Right cardiac atrium (tissue), 5 donors: ENCODE results near the gene COL4A2. TPM values are rescaled to one million over a fixed set of nuclear protein-coding genes. Genes with fewer than 3 reads are reported as not detected.

Experiments
- microRNA-seq, 2 donors: library from miRNA; unstranded; fragments of <30 nt; microRNA quantifications; one replicate each; pipeline ENCODE4 v1.2.0, GENCODE V29; 2020 to 2021
- polyA plus RNA-seq: library from polyadenylated mRNA; stranded (reverse); fragments of 200-250 nt; gene quantifications from one replicate; pipeline ENCODE4 v1.2.3, GENCODE V29; 2013
- total RNA-seq, 4 donors: library from RNA; stranded (reverse); fragmentation: NEBNext Ultra II Directional; extraction: Animal tissue kit (Norgen Biotek cat#: 25700); gene quantifications; one replicate each; pipeline ENCODE4 v1.2.1, GENCODE V29; 2021
- donor health status: healthy with polysubstance abuse.
- donor health status: DM: no; HTN: yes; CAD: no.
- donor health status: DM: no; HTN: no; CAD: no.
- donor health status: DM: no; HTN: yes; CAD: no; lungs with severe emphysema.
- donor health status: DM: yes; HTN: yes; CAD: no.

The COL4A2 gene
- total and polyA plus RNA-seq, 5 donors: 84.7 to 268 (median 103) TPM

Small RNA genes within 50 kb of the gene (microRNA-seq; reads per million reads assigned to microRNA genes)
- 0 reads per million in 2 donors for gene MIR8073

Other genes with a start within 250 kb of the COL4A2 start
- 100 to 1,000 TPM in 3 of 4 donors, 10 to 100 TPM in 1; 91.9 to 267 (median 118) TPM for gene COL4A1, start 127 bp upstream of the COL4A2 start, total RNA-seq
- gene COL4A1, start 127 bp upstream of the COL4A2 start, polyA plus RNA-seq: 69.8 TPM